ENCODE measurements around the gene ST6GALNAC3. TPM values are rescaled to one million over a fixed set of nuclear protein-coding genes. Genes with fewer than 3 reads are reported as not detected.

ST6GALNAC3 gene
- total RNA-seq, 4 donors from 2014 or later: 0.79 to 5.3 (median 1.6) TPM

- H3K4me1 ChIP-seq: no peaks in the 10 kb centered on the region
- no peaks in the 10 kb centered on the region for H3K36me3 ChIP-seq
- DNase-seq (ENCODE audit: low spot score in 2 of 2): no peak
- no peak overlapping the region for H3K27ac ChIP-seq
- H3K4me3 ChIP-seq: no peak overlapping the region
- TF ChIP-seq POLR2A (IDR thresholded peaks at IDR 0.05) (no peak), EP300 (IDR thresholded peaks at IDR 0.05) (no peak), CTCF (IDR thresholded peaks at IDR 0.05) (no peak), POLR2AphosphoS5 (IDR thresholded peaks at IDR 0.05) (no peak)
- no peaks in the 10 kb centered on the region for H3K27me3 ChIP-seq
- no peaks in the 10 kb centered on the region for H3K9me3 ChIP-seq
- 81% methylated on average over 4 of the region's 4 CpGs for WGBS
Measured at GRCh38 chr1:76156987-76157386, 82.4 kb downstream of the ST6GALNAC3 start.

DNA sequence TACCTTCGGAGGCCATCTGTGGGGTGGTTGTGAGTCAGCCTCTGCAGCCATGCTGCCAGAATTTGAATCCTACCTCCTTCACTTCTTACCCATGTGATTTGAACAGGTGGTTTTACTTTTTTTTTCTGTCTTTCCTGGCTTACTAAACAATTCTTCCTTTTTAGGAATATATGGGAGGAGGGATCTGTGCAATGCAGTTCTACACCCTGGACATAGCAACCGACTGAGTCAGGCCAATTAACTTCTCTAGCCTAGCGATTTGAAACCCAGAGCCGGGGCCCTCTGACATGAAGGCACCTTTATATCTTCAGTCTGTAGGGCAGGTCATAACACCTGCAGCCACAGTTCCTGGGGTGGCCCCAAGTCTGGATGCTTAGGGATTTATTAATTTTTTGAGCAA, 83.6 kb downstream of the ST6GALNAC3 start:
- no peak for DNase-seq (ENCODE audit: low spot score in 2 of 2)
- H3K9me3 ChIP-seq: no peaks in the 10 kb centered on the region
- H3K4me1 ChIP-seq: no peaks in the 10 kb centered on the region
- no peaks in the 10 kb centered on the region for H3K27me3 ChIP-seq
- H3K27ac ChIP-seq: no peak overlapping the region
- 62% methylated on average over 4 of the region's 4 CpGs for WGBS
- no peaks in the 10 kb centered on the region for H3K36me3 ChIP-seq
- no peak overlapping the region for H3K4me3 ChIP-seq
- no peak for TF ChIP-seq POLR2A (IDR thresholded peaks at IDR 0.05)

DNA sequence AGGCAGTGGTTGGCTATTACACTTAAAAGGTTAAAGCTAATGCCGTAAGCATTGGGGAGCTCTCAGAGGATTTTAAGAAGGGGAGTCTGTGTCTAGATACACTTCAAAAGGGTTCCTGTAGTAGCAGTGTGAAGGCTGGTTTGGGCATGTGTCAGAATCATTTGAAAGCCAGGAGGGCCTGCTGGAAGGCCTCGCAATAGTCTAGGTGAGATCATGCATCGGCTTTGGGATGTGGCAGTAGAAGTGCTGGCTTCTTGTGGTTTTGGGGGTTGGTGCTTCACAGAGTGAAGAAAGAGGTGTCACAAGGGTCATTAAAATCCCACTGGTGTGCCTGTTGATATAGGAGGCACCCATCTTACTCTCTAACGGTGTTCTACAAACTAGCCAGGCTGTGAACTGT, 85.7 kb downstream of the ST6GALNAC3 start:
- 85% methylated on average over 4 of the region's 4 CpGs for WGBS
- Histone ChIP-seq H3K36me3 (no peaks in the 10 kb centered on the region), H3K27me3 (no peaks in the 10 kb centered on the region), H3K27ac (no peak overlapping the region), H3K4me3 (no peak overlapping the region), H3K4me1 (no peaks in the 10 kb centered on the region), H3K9me3 (no peaks in the 10 kb centered on the region)
- no peak for DNase-seq (ENCODE audit: low spot score in 2 of 2)
- TF ChIP-seq POLR2AphosphoS5 (IDR thresholded peaks at IDR 0.05) (no peak), EP300 (IDR thresholded peaks at IDR 0.05) (no peak), CTCF (IDR thresholded peaks at IDR 0.05) (no peak)

DNA sequence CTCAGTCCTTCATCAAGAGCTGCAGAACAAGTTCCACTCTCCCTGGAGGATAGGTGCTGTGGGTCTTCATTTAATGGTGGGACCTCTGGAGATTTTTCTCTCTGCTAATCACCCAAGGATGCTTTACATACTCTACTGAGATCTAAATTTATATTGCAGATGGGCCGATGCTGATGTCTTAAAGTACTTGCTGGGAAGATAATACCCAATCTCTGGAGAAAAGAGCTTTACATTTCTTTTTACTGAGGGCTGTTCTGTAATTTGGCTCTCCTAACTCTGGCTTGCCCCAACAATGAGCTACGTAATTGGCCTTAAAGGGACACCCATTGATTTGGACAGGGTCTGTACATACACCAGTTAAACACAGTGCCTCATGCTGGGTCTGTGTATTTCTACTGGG, 86.9 kb downstream of the ST6GALNAC3 start:
- DNase-seq (ENCODE audit: low spot score in 2 of 2): no peak
- 83% methylated on average over 2 of the region's 2 CpGs for WGBS
- H3K4me1 ChIP-seq: no peaks in the 10 kb centered on the region

DNA sequence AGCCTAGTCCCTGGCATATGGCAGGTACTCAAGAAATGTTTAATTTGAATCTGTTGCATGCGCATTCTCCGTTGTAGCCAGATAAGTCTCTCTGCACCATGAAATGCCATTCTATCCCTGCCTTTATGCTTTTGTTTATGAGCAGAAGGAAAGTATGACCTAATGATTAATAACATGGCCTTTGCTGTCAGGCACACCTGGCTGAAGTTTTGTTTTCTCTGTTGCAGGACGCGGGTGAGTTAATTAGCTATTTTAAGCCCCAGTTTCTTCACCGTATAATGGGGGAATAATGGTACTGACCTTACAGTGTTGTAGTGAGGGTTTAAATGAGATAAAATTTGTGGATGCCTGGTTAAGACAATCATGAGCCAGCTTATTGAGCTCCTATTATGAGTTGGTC, 87.7 kb downstream of the ST6GALNAC3 start:
- TF ChIP-seq CTCF (IDR thresholded peaks at IDR 0.05) (no peak), POLR2AphosphoS5 (IDR thresholded peaks at IDR 0.05) (no peak), EP300 (IDR thresholded peaks at IDR 0.05) (no peak), POLR2A (IDR thresholded peaks at IDR 0.05) (no peak)
- Histone ChIP-seq H3K9me3 (no peaks in the 10 kb centered on the region), H3K4me1 (no peaks in the 10 kb centered on the region), H3K27me3 (no peaks in the 10 kb centered on the region), H3K36me3 (no peaks in the 10 kb centered on the region), H3K27ac (no peak overlapping the region), H3K4me3 (no peak overlapping the region)
- DNase-seq (ENCODE audit: low spot score in 2 of 2): no peak
- 92% methylated on average over 5 of the region's 5 CpGs for WGBS

More for the DNA sequence above, 86.9 kb downstream of the ST6GALNAC3 start:
- Histone ChIP-seq H3K27ac (no peak overlapping the region), H3K36me3 (no peaks in the 10 kb centered on the region), H3K4me3 (no peak overlapping the region), H3K9me3 (no peaks in the 10 kb centered on the region), H3K27me3 (no peaks in the 10 kb centered on the region)
- no peak for TF ChIP-seq EP300 (IDR thresholded peaks at IDR 0.05)
- TF ChIP-seq POLR2AphosphoS5 (IDR thresholded peaks at IDR 0.05): no peak
- TF ChIP-seq POLR2A (IDR thresholded peaks at IDR 0.05): no peak
- TF ChIP-seq CTCF (IDR thresholded peaks at IDR 0.05): no peak

GRCh38 chr1:76164165-76164564, 89.6 kb downstream of the ST6GALNAC3 start:
- Histone ChIP-seq H3K9me3 (no peaks in the 10 kb centered on the region), H3K27ac (no peak overlapping the region), H3K27me3 (no peaks in the 10 kb centered on the region), H3K4me1 (no peaks in the 10 kb centered on the region), H3K4me3 (no peak overlapping the region), H3K36me3 (no peaks in the 10 kb centered on the region)
- DNase-seq (ENCODE audit: low spot score in 2 of 2): no peak
- TF ChIP-seq CTCF (IDR thresholded peaks at IDR 0.05) (no peak), POLR2AphosphoS5 (IDR thresholded peaks at IDR 0.05) (no peak), EP300 (IDR thresholded peaks at IDR 0.05) (no peak), POLR2A (IDR thresholded peaks at IDR 0.05) (no peak)
